HAP-1 (cell line): Measurements from ENCODE around the gene MED14.

Experiments used
- DNase-seq, 2 experiments: peaks; one replicate each; pipeline ENCODE4 v3.0.0-alpha.2; 2016 to 2020; ENCODE audit warnings: low spot score in 2 of 2
- H3K27me3 ChIP-seq: fragments of 250-450 bp; sonication (Bioruptor Pico); 2 replicates; pipeline ENCODE4 v1.5.1; 2020; ENCODE audit warnings: low read depth, mild to moderate bottlenecking, moderate library complexity
- H3K36me3 ChIP-seq: fragments of 250-450 bp; sonication (Bioruptor Pico); replicated peaks from 2 replicates; pipeline ENCODE4 v1.5.1; 2020; ENCODE audit warnings: mild to moderate bottlenecking
- H3K4me1 ChIP-seq: fragments of 250-450 bp; sonication (Bioruptor Pico); 2 replicates; pipeline ENCODE4 v1.5.1; 2020; ENCODE audit warnings: mild to moderate bottlenecking
- H3K4me3 ChIP-seq: fragments of 250-450 bp; sonication (Bioruptor Pico); 2 replicates; pipeline ENCODE4 v1.5.1; 2020; ENCODE audit warnings: mild to moderate bottlenecking, moderate library complexity
- H3K9me3 ChIP-seq: fragments of 250-450 bp; sonication (Bioruptor Pico); 2 replicates; pipeline ENCODE4 v1.5.1; 2020; ENCODE audit warnings: mild to moderate bottlenecking, moderate library complexity
- in situ Hi-C: fragments of 300-500 bp; cut with MboI; formaldehyde crosslinking; loops from 3 replicates; pipeline ENCODE4 v1.14.3; 2020; ENCODE audit warnings: low sequenced_read_pairs, inconsistent platforms, mixed read lengths

The MED14 gene

GRCh38 chrX:40632199-40632598 is 103.1 kb downstream of the MED14 start:
- no peak for DNase-seq

GRCh38 chrX:40628506-40628905 is 106.8 kb downstream of the MED14 start:
- no peaks in the 10 kb centered on the region for H3K4me1 ChIP-seq
- H3K4me3 ChIP-seq = no peak overlapping the region
- in situ Hi-C loops = no loop called here
- H3K27me3 ChIP-seq = no peaks in the 10 kb centered on the region
- peaks cover 45% of the 10 kb centered on the region for H3K36me3 ChIP-seq
- no peak for DNase-seq
- no peaks in the 10 kb centered on the region for H3K9me3 ChIP-seq

More at GRCh38 chrX:40632199-40632598, 103.1 kb downstream of the MED14 start:
- in situ Hi-C loops = no loop called here
- H3K4me1 ChIP-seq = no peaks in the 10 kb centered on the region
- H3K4me3 ChIP-seq = no peak overlapping the region
- peaks cover 69% of the 10 kb centered on the region for H3K36me3 ChIP-seq
- H3K27me3 ChIP-seq = no peaks in the 10 kb centered on the region
- no peaks in the 10 kb centered on the region for H3K9me3 ChIP-seq

DNA sequence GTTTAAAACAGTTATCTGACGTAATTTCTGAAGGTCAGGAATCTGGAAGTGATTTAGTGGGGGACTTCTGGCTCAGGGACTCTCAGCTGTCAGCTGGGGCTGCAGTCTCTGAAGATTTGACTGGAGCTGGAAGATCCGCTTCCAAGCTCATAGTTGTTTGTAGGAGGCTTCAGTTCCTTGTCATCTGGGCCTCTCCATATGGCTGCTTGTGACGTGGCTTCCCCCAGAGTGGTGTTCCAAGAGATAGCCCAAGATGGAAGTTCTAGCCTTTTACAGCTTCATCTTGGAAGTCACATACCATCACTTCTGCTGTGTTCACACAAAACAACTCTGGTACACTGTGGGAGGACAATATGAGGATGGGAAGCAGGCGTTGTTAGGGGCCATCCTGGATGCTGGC is 110.0 kb downstream of the MED14 start:
- Histone ChIP-seq H3K36me3 (peaks cover 26% of the 10 kb centered on the region), H3K4me3 (no peak overlapping the region), H3K9me3 (no peaks in the 10 kb centered on the region), H3K27me3 (no peaks in the 10 kb centered on the region), H3K4me1 (no peaks in the 10 kb centered on the region)
- in situ Hi-C loops = no loop called here
- no peak for DNase-seq

DNA sequence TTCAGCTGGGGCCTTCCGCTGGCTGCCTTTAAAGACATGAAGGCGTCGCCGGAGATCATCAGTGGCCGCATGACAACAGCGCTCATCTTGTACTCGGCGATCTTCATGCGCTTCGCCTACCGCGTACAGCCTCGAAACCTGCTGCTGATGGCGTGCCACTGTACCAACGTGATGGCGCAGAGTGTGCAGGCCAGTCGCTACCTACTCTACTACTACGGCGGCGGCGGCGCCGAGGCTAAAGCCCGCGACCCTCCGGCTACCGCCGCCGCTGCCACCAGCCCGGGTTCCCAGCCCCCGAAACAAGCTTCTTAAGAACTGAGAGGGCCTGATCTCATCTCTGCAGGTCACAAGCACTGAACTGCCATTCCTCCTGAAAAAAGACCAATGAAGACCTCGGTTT is 111.7 kb downstream of the MED14 start:
- Histone ChIP-seq H3K9me3 (no peaks in the 10 kb centered on the region), H3K4me3 (no peak overlapping the region), H3K27me3 (no peaks in the 10 kb centered on the region), H3K36me3 (peaks cover 13% of the 10 kb centered on the region), H3K4me1 (no peaks in the 10 kb centered on the region)
- in situ Hi-C loops = no loop called here
- DNase-seq = no peak

DNA sequence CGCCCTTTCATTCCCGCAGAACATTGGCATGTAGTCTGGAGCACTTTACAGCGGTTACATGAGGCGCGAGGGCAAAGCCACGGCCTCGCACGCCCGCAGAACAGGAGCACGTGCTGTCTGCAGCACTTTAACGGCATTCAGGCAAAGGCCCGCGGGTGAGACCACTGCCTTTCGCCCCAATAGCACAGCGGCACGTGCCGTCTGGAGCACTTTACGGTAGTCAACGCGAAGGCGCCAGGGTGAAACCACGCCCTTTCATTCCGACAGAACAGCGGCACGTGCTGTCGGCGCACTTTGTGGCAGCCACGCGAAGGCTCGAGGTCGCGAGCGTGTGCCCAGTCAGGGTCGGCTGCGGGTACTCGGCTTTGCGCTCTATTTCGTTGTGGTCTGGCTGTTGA is 112.2 kb downstream of the MED14 start, which contains the start of gene MPC1L:
Gene MPC1L, plus strand, starts transcription at position 290 of the 398 bp plus-strand sequence. CDS start 138 bp downstream, outside the sequence.
- no peak for DNase-seq
- in situ Hi-C loops = no loop called here
- H3K9me3 ChIP-seq = no peaks in the 10 kb centered on the region

DNA sequence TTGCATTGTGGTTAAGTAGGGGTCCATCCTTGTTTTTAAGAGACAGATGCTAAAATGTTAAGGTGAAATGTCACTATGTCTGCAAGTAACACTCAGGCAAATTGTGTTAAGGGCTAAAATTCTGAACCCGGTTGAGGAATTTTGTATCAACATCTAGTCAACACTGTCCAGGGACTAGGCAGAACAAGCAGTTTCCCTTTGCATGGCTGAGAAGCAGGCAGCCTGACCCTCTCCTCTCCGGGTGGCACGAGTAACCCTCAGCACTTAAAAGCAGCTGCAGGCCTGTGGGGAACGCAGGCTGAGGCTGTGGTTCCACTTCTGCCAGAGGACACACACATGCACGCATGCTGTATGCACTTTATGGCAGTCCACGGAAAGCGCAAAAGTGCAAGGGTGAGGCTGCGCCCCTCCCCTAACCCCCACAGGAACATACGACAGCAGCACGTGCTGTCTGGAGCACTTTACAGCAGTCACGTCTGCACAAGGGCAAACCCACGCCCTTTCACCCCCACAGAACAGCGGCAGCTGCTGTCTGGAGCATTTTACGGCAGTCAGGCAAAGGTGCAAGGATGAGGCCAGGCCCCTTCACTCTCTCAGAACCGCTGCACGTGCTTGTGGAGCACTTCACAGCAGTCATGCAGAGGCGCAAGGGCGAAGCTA is 112.7 kb downstream of the MED14 start:
- Histone ChIP-seq H3K4me3 (no peak overlapping the region), H3K4me1 (peaks cover 7% of the 10 kb centered on the region), H3K9me3 (no peaks in the 10 kb centered on the region), H3K36me3 (peaks cover 4% of the 10 kb centered on the region), H3K27me3 (no peaks in the 10 kb centered on the region)
- in situ Hi-C loops = no loop called here
- DNase-seq = no peak

More for the DNA sequence above, 112.2 kb downstream of the MED14 start, which contains the start of gene MPC1L:
- Histone ChIP-seq H3K4me3 (no peak within 1 kb of the TSS), H3K36me3 (peaks cover 9% of the 10 kb centered on the region), H3K4me1 (peaks cover 3% of the 10 kb centered on the region), H3K27me3 (no peaks in the 10 kb centered on the region)

- peak; percentile 63 to 92 for DNase-seq
- in situ Hi-C loops = no loop called here
- H3K27me3 ChIP-seq = no peaks in the 10 kb centered on the region
- no peaks in the 10 kb centered on the region for H3K9me3 ChIP-seq
- H3K4me1 ChIP-seq = peaks cover 14% of the 10 kb centered on the region
- no peak overlapping the region for H3K4me3 ChIP-seq
- H3K36me3 ChIP-seq = no peaks in the 10 kb centered on the region
These were observed 117.8 kb downstream of the MED14 start for GRCh38 chrX:40617566-40617965.

DNA sequence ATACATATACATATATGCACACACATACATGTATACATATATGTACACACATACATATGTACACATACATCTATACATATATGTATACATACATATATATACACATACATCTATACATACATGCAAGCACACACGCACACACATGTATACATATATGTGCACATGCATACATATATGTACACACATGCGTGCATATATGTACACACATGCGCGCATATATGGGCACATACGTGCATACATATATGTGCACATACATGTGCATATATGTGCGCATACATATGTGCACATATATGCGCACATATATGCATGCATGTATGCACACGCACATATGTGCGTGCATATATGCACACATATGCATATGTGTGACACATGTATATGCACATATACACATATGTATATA is 119.4 kb downstream of the MED14 start:
- in situ Hi-C loops = no loop called here
- Histone ChIP-seq H3K4me3 (no peak overlapping the region), H3K36me3 (no peaks in the 10 kb centered on the region), H3K27me3 (no peaks in the 10 kb centered on the region), H3K4me1 (peaks cover 14% of the 10 kb centered on the region), H3K9me3 (no peaks in the 10 kb centered on the region)
- no peak for DNase-seq

DNA sequence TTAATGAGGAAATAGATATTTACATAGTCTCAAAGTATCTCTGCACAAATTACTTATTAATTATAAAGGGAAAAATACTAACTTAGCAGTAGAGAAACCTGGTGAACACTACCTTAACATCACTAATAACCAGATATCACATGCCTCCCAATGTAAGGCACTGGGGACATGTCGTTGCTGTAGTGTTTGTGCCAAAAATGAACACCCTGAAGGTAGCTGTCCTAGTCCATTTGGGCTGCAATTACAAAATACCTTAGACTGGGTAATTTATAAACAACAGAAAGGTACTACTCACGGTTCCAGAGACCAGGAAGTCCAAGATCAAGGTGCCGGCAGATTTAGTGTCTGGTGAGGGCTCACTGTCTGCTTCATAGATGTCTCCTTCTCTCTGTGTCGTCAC is 122.8 kb downstream of the MED14 start:
- Histone ChIP-seq H3K36me3 (no peaks in the 10 kb centered on the region), H3K27me3 (no peaks in the 10 kb centered on the region), H3K4me1 (peaks cover 7% of the 10 kb centered on the region), H3K4me3 (no peak overlapping the region), H3K9me3 (no peaks in the 10 kb centered on the region)
- in situ Hi-C loops = no loop called here
- no peak for DNase-seq

GRCh38 chrX:40607381-40607780 is 128.0 kb downstream of the MED14 start:
- H3K9me3 ChIP-seq = no peaks in the 10 kb centered on the region
- no peaks in the 10 kb centered on the region for H3K4me1 ChIP-seq
- H3K27me3 ChIP-seq = no peaks in the 10 kb centered on the region
- in situ Hi-C loops = no loop called here
- no peak overlapping the region for H3K4me3 ChIP-seq
- no peak for DNase-seq
- peaks cover 5% of the 10 kb centered on the region for H3K36me3 ChIP-seq

DNA sequence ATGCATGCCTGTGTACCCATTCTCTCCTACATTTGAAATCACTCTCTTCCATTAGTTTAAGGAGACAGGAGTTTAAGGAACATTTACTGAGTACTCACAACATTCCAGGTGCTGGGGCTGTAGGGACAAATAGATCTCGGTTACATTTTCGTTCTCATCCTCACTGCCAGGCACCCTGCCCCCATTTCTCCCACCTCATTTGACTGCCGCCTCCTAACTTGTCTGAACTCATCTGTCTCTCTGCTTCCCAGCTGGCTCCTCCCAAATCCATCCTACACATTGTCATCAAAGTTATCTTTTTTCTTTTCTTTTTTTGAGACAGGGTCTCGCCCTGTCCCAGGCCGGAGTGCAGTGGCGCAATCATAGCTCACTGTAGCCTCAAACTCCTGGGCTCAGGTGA is 131.9 kb downstream of the MED14 start:
- no peak for DNase-seq
- H3K27me3 ChIP-seq = no peaks in the 10 kb centered on the region
- H3K4me1 ChIP-seq = no peaks in the 10 kb centered on the region
- in situ Hi-C loops = no loop called here
- peaks cover 32% of the 10 kb centered on the region for H3K36me3 ChIP-seq
- H3K9me3 ChIP-seq = no peaks in the 10 kb centered on the region
- no peak overlapping the region for H3K4me3 ChIP-seq
